DMS79 (cell line): ENCODE measurements around the gene FAM20C.
A peak's percentile ranks its signal among the peaks of the same experiment; 100 is the strongest.

ENCODE experiments used
- DNase-seq: peaks from one replicate; lab custom pipeline; 2025; lab: John Stamatoyannopoulos, UW

The FAM20C gene

DNA sequence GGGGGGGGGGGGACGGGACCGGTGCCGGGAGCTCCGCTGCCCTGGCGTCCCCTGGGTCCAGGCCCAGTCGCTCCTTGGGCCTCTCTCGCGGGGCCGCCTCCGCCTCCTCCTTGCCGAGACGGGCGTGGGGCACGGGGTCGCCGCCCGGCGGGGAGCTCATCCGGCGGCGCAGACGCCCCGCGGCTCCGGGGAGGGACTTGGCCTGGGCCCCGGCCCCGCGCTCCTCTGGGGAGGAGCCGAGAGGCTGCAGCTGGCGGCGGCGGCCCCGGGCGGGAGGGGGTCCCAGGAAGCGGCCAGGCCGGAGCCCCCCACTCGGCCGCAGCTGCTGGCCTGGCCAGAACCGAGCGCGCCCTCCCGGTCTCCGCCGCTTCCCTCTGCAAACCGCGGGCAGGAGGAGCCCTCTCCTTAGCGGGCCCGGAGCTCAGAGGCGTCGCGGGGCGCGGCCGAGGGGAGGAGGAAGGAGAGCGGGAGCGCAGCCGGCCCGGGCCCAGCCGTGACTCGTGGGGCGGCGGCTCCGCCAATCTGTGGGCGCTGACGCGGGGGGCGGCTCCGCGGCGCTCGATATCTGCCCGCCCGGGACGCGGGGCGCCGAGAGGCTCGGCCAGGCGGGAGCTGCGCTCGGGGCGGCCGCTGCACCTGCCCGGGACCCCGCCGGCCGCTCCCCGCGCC is at the start of gene FAM20C:
TSS of gene FAM20C (plus strand) at position 591 of the 669 bp plus-strand sequence. CDS start 629 bp downstream, outside the sequence.
- peak; percentile 29 for DNase-seq

DNA sequence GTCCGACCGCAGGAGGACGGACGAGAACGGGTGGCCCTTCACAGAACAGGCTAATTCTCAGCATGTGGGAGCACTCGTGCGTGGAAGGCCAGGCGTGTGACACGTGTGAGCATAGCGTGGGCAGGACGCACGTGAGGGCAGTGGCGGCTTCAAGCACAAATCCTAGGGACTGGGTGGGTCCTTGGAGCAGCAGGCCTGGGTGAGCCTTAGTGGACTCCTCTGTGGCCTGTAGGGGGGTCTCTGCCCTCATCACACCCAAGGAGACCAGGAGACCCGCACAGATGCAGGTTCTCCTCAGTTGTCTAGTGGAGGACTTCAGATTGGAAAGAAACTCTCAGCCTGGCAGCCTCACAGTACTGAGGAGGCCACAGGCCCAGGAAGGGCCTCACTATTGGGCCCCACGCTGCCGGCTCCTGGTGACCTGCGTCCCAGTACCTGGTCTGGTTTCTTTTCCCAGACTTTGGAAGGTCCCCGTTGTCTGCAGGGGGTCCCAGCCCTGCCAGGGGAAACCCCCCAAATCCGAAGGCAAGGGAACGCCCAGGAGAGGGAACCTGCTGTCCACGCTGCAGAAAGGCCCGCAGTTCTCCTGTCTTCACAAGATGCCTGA is 49.1 kb upstream of the FAM20C start:
- DNase-seq, result no peak

DNA sequence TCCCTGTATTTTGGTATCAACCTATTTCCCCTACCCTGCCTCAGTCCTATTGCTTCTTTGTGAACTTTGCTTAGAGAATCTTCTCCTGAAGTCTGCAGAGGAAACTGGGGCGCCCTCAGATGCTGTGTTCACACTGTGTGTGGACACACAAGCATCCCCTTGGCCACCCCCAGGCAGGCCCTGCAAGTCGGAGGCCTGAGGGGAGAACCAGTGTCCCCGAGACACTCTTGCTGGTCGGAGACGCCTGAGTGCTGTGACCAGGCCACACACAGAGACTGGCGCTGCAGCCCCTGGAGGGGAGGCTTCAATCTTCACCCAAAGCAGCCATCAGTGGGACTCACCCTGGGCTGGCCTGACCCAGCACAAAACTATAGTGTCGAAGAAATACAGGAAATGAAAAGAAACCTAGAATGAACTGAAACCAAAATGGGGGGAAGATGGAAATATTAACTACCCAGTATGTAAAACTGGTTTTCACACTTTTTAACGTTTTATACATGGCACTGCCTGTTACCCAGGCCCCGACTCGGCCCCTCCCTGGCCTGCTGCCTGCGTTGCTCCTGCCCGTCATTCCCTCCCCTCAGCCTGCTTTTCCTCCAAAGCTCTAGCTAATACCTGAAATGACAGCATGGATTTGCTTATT is 48.4 kb upstream of the FAM20C start:
- no peak for DNase-seq

DNA sequence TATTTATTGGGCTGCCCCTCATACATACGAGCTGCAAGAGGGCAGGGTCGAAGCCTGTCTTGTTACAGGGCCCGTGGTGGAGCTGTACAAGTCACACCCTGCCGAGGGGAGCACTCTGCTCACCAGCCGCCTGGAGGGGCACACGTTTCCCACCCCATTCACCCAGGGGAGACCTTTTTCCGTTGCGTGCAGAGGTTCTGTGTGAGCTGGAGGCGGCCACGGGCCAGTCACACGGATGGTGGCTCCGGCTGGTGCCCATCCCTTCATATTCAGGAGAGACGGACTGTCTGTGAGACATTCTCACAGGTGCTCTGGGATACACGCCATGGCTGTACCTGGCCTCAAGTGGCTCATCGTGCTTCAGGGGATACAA is 47.9 kb upstream of the FAM20C start:
- DNase-seq, result no peak

DNA sequence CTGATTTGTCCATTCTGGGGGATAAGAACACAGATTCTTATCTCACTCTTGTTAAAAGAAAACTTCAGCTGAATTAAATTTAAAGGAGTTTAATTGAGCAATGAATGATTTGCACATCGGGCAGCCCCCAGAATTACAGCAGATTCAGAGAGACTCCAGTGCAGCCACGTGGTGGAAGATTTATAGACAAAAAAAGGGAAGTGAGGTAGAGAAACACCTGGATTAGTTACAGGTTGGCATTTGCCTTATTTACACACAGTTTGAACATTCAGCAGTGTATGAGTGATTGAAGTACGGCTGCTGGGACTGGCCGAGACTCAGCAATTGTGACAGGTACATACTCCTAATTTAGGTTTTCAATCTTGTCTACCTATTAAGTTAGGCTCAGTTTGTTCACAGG is 46.5 kb upstream of the FAM20C start:
- no peak for DNase-seq

DNA sequence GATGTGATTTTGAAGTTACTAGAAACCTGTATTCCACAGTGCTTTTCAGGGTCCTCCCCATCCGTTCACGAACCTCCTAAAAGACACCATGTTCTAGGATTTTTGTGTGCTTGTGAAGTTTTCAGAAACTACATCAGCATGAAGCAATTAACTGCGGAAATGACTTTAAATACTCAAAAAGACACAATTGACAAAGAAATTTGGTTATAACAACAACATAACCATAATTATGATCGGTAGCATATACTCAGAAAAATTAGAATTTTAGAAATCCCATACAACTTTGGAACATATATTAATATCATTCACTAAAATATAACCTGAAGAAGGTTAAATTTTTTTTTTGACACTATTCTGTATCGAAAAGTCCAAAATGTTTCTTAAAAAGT is 43.8 kb upstream of the FAM20C start:
- no peak for DNase-seq

DNA sequence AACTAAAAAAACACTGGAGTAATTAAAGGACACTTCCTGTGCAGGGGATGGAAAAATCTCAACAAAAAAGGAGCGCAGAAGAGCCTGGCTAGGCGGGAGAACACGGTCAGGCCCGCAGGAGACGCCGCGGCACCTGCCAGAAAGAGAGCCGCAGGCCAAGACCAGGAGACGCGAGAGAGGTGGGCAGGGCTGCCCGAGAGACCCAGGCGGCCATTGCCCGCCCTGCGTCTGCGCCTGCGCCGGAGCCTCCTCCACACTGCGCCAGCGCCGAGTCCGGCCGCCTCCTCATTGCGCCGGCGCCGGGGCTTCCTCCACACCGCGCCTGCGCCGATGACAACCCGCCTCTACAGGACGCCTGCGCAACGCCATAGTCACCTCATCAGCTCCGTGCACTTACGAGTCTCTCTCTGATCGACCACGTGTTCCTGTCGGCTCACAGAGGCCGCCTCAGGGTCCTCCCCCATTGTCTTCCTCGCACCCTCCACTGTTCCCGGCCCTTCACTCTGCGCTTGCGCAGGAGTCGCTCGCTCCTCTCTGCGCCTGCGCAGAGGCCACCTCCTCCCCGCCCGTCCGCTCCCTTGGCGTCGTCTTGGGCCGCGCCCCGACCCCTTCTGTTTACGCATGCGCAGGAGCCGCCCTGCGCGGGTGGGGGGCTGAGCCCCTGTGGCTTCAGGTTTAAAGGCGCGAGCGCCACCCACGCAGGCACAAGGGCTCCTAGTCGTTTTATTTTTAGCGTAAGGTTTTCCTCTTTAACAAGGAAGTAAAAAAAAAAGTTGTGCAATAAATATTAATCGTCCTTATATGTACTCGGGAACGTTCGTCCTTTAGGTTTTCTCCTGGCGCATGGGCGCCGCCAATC is 43.2 kb upstream of the FAM20C start:
- DNase-seq, result peak; percentile 98

DNA sequence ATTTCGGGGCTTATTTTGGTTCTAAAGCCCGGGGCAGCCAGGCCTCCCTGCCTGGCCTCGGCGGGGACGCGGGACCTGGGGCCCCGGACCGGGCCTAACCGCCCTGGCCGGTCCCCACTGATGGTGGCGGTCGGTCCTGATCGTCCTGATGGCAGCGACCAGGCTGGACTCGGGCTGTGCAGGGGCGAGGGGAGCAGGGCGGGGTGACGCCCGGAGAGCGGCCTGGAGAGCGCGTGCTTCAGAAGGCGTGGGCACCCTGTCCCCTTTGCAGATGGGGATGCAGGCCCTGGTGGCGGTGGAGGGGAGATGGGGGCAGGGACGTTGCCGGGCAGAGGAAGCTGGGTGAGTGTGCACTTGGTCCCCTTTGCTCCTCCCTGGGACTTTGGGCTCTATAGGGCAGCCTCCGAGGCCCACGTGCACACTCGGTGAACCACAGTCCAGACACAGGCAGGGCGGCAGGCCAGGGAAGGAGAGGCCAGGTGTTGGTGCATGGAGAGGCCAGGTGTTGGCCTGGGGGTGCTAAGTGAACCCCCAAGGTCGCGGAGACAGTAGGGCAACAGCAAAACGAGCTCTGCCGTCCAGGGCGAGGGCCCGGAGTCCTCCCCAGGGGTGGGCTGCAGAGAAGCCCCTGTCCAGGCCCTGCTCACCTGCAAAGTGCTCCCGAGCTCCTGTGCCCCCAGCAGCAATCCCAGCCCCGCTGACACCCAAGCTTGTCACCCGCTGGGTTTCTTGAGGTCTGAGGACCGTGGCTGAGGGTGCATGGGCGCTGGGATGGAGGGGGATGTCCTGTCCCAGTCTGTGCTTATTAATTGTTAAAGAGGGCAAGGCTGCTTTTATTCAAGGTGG is 42.4 kb upstream of the FAM20C start:
- DNase-seq, result peak; percentile 31

DNA sequence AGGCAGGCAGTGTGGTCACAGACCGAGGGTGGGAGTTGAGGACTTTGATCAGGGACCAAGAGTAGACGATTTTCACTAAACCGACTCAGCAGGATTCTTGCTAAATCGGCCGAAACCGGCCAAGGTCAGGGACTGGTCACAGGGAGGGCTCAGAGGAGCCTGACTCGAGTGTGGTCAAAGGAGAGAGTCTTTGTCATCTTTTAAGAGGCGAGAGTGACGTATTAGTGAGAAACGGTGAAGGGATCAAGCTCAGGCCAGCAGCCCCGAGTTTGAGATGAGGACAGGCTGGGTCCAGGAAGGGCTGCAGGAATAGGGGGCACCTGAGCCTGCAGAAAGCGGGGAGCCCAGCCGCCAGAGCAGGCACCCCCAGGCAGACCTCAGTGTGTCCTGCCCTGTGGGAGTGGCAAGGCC is 41.6 kb upstream of the FAM20C start:
- no peak for DNase-seq

DNA sequence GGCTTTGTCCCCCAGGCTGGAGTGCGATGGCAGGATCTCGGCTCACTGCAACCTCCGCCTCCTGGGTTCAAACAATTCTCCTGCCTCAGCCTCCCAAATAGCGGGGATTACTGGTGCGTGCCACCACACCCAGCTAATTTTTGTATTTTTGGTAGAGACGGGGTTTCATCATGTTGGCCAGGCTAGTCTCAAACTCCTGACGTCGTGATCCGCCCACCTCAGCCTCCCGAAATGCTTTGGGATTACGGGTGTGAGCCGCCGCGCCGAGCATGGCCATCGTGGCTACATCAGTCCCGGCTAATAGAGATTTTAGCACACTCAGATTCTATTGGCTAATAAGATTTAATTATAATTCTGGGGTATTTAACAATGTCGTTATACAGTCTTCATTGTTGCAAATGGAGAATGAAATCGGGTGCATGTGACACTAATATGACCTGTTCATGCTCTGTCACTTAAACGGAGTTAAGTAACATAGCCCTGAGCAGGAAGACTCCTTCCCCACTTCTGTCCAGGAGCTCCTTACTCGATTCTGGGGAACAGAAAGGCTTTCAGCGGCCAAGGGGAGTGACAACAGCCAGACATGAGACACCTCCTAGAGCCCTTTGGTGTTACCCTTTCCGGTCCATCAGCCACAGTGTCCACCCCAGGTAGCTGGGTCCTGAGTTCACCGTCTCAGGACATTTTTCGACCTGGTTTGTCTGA is 40.9 kb upstream of the FAM20C start:
- DNase-seq, result no peak

DNA sequence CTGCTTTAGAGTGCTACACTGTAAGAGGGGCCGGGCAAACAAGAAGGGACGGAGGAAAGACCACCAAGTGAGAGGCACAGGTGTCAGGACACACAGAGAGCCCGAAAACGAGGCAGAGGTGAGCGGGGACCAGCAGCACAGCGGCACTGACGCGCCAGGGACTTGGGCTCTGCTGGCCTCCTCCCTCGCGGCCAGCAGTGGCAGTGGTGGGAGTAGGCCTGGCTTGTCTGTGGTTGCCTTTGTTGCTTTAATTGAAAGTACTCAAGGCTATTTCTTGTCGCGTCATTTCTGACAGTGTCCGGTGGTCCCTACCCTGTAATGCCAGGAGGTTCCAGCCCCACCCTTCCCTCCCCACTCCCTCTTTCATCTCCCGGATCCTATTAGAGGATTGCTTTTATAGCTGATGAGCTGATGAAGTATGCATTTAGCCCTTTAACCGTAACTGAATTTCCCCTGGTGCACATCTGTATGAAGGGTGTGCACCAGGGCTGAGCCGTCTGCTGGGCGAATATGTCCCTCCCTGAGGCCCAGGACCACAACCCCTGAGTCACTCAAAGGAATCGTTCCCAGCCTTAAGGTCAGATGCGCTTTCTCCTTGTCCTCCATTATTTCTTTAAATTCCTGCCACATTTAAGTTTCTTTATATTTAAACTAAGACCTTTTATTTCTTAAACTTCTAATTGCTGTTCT is 39.5 kb upstream of the FAM20C start:
- DNase-seq, result no peak

DNA sequence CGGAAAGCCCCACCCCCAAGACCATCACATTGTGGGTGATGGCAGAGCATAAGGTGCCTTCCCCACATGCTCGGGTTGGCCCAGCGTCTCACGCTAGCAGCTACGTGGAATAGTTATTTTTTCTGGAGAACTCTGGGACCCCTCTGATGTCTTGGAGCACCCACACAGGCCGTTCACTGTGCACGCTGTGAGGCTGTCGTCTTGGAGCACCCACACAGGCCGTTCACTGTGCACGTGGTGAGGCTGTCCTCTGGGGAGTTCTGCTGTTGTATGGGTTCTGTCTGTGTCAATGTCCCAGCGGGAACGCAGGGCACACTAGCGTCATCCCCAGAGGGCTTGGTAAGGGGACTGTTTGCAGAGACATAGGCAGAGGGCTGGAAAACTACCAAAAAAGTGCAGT is 38.8 kb upstream of the FAM20C start:
- no peak for DNase-seq

DNA sequence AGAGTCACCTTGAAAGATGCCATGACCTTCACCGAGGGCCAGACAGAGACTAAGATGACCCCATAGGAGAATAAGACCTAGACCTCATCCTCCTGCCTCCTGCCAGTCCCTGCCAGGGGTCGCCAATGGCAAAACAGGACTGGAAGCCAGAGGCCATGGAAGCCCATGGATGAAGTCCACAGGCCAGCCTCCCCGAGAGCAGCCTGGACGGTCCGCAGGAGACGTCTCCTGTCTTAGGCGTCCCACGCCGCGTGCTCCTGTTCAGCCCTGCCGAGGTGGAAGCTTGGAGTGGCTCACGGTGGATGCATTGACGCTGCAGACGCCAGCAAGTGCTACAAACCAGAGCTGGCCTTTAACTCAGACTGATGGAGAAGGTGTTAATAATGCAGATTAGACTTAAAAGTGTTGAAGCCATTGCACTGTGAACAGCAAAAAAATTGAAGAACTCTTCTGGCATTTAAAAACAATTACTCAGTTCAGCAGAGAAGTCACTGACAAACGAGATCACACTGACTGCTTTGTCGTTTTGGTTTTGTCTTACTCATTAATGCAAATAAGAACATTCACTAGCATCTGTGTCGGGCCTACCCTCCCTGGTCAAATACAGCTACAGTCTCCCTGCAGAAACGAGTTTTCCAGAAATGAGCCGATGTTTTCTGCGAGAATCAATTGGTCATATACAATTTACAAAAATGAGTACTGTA is 38.1 kb upstream of the FAM20C start:
- no peak for DNase-seq

DNA sequence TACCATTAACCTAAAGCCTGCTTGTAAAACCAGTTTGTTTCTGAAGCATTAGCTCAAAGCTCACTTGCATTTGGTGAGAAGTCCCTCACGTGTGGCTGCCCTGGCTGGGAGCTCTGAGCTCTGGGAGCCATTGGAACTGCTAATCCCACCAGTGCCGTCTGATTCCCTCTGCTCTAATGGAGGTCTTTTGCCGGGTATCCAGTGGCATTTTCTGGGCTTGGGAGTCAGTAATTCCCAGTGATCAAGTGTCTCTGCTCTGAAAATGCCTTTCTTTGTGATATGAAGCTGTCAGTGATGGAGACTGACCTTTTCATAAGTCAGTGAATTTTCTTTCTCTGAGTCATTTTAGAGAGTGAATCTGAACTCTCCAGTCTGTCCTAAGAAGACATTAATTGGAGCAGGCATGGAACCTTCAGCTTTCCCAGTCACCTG is 36.9 kb upstream of the FAM20C start:
- no peak for DNase-seq

DNA sequence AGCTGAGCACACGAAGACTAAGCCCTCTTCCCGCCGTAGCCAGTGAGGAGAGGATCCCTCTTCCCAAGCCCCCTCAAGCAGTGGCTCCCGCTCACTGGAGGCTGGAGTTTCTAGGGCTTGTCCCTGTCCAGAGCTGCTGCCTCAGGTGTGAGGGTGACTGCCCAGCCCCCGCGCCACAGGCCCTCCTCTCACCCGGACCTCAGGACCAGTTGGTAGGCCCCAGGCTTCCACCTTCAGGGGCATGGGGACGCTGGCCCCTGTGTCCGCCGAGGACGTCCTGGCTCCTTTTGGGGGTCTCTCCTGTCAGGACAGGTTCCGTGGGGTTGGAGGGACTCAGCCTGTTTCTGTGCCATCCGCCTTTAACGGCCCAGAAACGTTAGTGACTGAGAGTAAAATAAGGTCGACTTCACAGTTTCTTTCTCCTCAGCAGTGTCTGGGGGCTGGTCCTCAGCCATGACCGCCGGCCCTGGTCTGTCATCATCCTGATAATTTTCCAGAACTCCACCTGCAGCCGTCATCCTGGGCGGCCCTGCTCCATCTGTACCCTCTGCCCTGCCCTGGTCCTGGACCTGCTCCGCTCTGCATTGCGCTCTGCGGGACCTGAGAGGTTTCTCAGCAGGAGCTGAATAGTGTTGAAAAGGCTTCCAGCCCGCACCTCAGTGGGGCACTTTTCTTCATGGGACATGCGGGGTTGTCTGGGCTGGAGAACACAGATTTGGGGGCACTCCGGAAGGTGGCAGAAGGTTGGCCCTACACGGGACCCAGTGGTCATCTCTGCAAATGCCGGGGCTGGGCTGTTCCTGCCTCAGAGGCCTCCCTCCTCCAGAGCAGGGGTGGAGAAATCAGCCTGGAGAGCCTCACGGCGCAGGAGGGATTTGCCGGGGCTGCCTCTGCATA is 36.0 kb upstream of the FAM20C start:
- no peak for DNase-seq

DNA sequence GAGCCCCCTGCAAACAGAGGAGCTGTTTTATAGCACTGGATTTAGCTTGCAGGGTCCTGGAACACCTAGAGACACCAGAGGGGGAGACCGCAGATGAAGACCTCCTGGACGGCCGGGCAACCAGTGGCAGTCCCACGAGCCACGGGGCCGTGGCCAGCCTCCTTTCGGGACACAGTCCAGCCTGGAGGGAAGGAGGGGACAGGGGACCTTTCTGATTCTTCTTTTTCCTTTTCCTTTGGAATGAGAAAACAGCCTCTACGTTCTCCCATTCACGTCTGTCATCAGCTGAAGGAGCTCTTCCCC is 35.4 kb upstream of the FAM20C start:
- no peak for DNase-seq

DNA sequence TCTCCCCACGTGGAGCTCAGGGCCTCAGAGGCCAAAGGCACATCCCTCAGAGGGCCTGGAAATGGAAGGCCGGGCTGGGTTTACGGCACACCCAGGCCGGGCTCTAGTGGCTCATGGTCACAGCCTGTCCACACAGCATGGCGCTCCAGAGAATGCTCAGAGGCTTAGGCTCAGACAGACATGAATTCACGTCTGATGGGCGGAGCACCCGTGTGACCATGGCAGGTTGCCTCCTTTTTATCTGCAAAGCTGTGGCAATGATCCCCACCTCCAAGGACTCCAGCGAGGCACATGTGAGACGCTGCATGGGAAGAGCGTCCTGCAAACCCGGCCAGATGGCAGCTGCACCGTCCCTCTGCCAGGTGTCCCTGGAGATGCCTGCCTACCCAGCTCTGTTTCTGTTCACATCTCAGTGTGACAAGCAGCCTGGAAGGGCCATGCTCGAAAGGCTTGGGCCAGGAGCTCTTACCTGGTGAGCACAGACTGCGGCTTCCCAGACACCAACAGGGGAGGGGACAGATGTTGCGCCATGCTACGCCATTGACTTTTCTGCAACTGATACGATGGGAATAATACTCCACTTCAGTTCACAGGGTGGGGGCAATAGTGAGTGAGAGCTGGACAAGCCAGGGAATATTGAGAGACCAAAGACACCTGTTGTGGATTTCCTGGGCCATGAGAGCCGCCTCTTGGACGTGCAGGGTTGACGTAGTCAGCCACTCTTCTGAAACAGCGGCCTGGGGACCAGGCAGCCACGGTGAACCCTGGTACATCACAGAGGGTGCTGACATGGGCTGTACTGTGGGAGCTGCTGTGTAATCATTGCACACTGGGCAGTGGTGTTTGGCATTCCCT is 34.4 kb upstream of the FAM20C start:
- DNase-seq, result no peak

DNA sequence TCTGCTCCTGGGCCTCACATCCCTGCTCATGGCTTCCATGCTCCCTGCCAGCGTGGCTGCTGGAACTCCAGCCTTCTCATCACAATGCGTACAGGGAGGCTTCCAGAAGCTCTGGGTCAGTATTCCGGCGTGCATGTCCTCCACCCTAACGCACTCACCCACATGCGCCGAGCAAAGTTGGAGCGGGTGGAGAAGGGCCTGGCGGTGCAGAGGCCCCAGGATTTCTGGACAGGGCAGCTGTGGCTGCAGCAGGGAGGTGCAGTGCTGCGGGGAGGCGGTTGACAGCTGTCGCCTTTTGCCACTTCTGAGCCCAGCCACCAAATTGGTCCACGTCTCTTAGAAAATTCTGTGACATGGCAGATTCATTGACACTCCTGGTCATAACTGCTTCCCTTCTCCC is 33.6 kb upstream of the FAM20C start:
- DNase-seq, result no peak
